H1 (cell line): ENCODE measurements around the gene EML4. TPM values are rescaled to one million over a fixed set of nuclear protein-coding genes. Genes with fewer than 3 reads are reported as not detected.

Experiments used
- CTCF ChIA-PET: fragments of 300-600 bp; sonication (Branson Sonifier 250); formaldehyde crosslinking; loops from one replicate; lab custom pipeline; 2021; ENCODE audit not compliant: partially characterized antibody; lab: Charles Lee
- POLR2A ChIA-PET: fragments of 300-600 bp; sonication (Branson Sonifier 250); formaldehyde crosslinking; loops from one replicate; lab custom pipeline; 2021; ENCODE audit warnings: inconsistent platforms; ENCODE audit not compliant: partially characterized antibody; lab: Charles Lee
- DNase-seq, 2 experiments: peaks; one replicate each; pipeline versions ENCODE4 v3.0.0 to v3.0.0-alpha.2; 2010 to 2022; ENCODE audit warnings: low spot score in 2 of 2, low read depth in 1 of 2, mixed read lengths in 1 of 2
- FAIRE-seq: peaks from 2 replicates; lab custom pipeline; 2011; peaks lifted over from hg19 to GRCh38; lab: Jason Lieb, UNC
- H2AFZ ChIP-seq: 2 replicates; pipeline ENCODE4 v1.8.1; 2012; ENCODE audit warnings: low read length, inconsistent platforms
- H2AK5ac ChIP-seq: 2 replicates; pipeline ENCODE4 v1.6.1; 2013; ENCODE audit warnings: low read depth, low read length
- H2BK120ac ChIP-seq: replicated peaks from 2 replicates; pipeline ENCODE3; 2013; ENCODE audit warnings: low read depth, low read length, inconsistent platforms
- H2BK12ac ChIP-seq: 2 replicates; pipeline ENCODE4 v1.6.1; 2013; ENCODE audit warnings: low read depth, low read length
- H2BK15ac ChIP-seq: 2 replicates; pipeline ENCODE4 v1.6.1; 2013; ENCODE audit warnings: low read length
- H2BK20ac ChIP-seq: 2 replicates; pipeline ENCODE4 v1.6.1; 2013; ENCODE audit warnings: low read length
- H2BK5ac ChIP-seq: 2 replicates; pipeline ENCODE4 v1.6.1; 2013; ENCODE audit warnings: low read depth, low read length
- H3K14ac ChIP-seq: 2 replicates; pipeline ENCODE4 v1.6.1; 2013; ENCODE audit warnings: inconsistent platforms; ENCODE audit not compliant: insufficient read length
- H3K18ac ChIP-seq: 2 replicates; pipeline ENCODE4 v1.6.1; 2013; ENCODE audit warnings: low read length; ENCODE audit errors: extremely low read depth
- H3K23ac ChIP-seq: 2 replicates; pipeline ENCODE4 v1.6.1; 2013; ENCODE audit warnings: inconsistent platforms; ENCODE audit not compliant: insufficient read length
- H3K23me2 ChIP-seq: 2 replicates; pipeline ENCODE4 v1.6.1; 2013; ENCODE audit warnings: low read depth, low read length
- H3K27ac ChIP-seq: 2 replicates; pipeline ENCODE4 v1.6.1; 2011; ENCODE audit warnings: low read depth, low read length, inconsistent platforms
- H3K27me3 ChIP-seq, 4 experiments: replicated peaks in 1 of 4; 1 replicate in 1 of 4; 2 replicates in 3 of 4; pipeline versions ENCODE4 v1.6.1 to v1.8.1; 2011 to 2013; ENCODE audit warnings: low read length in 3 of 4, mild to moderate bottlenecking in 3 of 4, inconsistent platforms in 2 of 4, mixed read lengths in 2 of 4, moderate library complexity in 1 of 4; ENCODE audit not compliant: control insufficient read depth in 3 of 4, insufficient read depth in 3 of 4; ENCODE audit errors: extremely low read depth in 1 of 4
- H3K36me3 ChIP-seq, 4 experiments: 2 replicates each; pipeline versions ENCODE4 v1.6.1 to v1.8.1; 2011 to 2013; ENCODE audit warnings: mild to moderate bottlenecking in 4 of 4, low read length in 3 of 4, moderate library complexity in 2 of 4, control low read depth in 1 of 4, inconsistent platforms in 1 of 4; ENCODE audit not compliant: insufficient read depth in 4 of 4, control insufficient read depth in 2 of 4
- H3K4ac ChIP-seq: replicated peaks from 2 replicates; pipeline ENCODE3; 2013; ENCODE audit warnings: low read length, low read depth, mixed read lengths, inconsistent platforms; ENCODE audit not compliant: insufficient read length
- H3K4me1 ChIP-seq, 4 experiments: replicated peaks in 1 of 4; 1 replicate in 1 of 4; 2 replicates in 3 of 4; pipeline versions ENCODE4 v1.6.1 to v1.8.1; 2011 to 2013; ENCODE audit warnings: low read length in 3 of 4, inconsistent platforms in 2 of 4, mixed read lengths in 1 of 4; ENCODE audit not compliant: insufficient read depth in 4 of 4, control insufficient read depth in 3 of 4
- H3K4me2 ChIP-seq, 2 experiments: 2 replicates each; pipeline versions ENCODE4 v1.6.1 to v1.8.1; 2011 to 2013; ENCODE audit warnings: low read depth in 2 of 2, low read length in 2 of 2, control low read depth in 1 of 2, inconsistent platforms in 1 of 2, mild to moderate bottlenecking in 1 of 2; ENCODE audit not compliant: insufficient read depth in 1 of 2
- H3K4me3 ChIP-seq, 4 experiments: fragments of 200-600, 300-600 bp in 1 of 4; sonication (generic), shearing (Covaris generic), sonication (Bioruptor Twin) in 1 of 4; 2 replicates each; pipeline versions ENCODE4 v1.5.1 to v1.8.1; 2011 to 2016; ENCODE audit warnings: low read length in 4 of 4, low read depth in 3 of 4, control low read depth in 2 of 4, inconsistent platforms in 2 of 4, mild to moderate bottlenecking in 2 of 4, mixed read lengths in 1 of 4, moderate library complexity in 1 of 4; ENCODE audit not compliant: insufficient read depth in 2 of 4; ENCODE audit errors: extremely low read depth in 1 of 4
- H3K56ac ChIP-seq: replicated peaks from 2 replicates; pipeline ENCODE3; 2013; ENCODE audit warnings: low read depth, mild to moderate bottlenecking, mixed read lengths, low read length, inconsistent platforms; ENCODE audit not compliant: insufficient read length
- H3K79me1 ChIP-seq: 2 replicates; pipeline ENCODE4 v1.6.1; 2013; ENCODE audit warnings: low read depth, low read length, control low read depth
- H3K79me2 ChIP-seq, 2 experiments: 2 replicates each; pipeline versions ENCODE4 v1.6.1 to v1.8.1; 2012 to 2013; ENCODE audit warnings: low read length in 2 of 2, mild to moderate bottlenecking in 2 of 2, inconsistent platforms in 1 of 2; ENCODE audit not compliant: insufficient read depth in 2 of 2, control insufficient read depth in 1 of 2
- H3K9ac ChIP-seq, 4 experiments: replicated peaks in 1 of 4; 1 replicate in 1 of 4; 2 replicates in 3 of 4; pipeline versions ENCODE4 v1.6.1 to v1.8.1; 2011 to 2013; ENCODE audit warnings: low read depth in 3 of 4, low read length in 3 of 4, control low read depth in 2 of 4, mild to moderate bottlenecking in 2 of 4, moderate library complexity in 2 of 4, inconsistent platforms in 1 of 4; ENCODE audit errors: extremely low read depth in 1 of 4
- H3K9me3 ChIP-seq, 2 experiments: 2 replicates each; pipeline versions ENCODE4 v1.6.1 to v1.8.1; 2012 to 2013; ENCODE audit warnings: mild to moderate bottlenecking in 2 of 2, moderate library complexity in 2 of 2, control low read depth in 1 of 2, inconsistent platforms in 1 of 2, low read depth in 1 of 2, low read length in 1 of 2, mixed read lengths in 1 of 2; ENCODE audit not compliant: insufficient read depth in 2 of 2
- H4K20me1 ChIP-seq, 2 experiments: replicated peaks in 1 of 2; 2 replicates each; pipeline versions ENCODE3 to v1.8.1; 2011 to 2013; ENCODE audit warnings: inconsistent platforms in 2 of 2, low read length in 2 of 2, mild to moderate bottlenecking in 1 of 2; ENCODE audit not compliant: insufficient read depth in 2 of 2, control insufficient read depth in 1 of 2
- H4K5ac ChIP-seq: 2 replicates; pipeline ENCODE4 v1.6.1; 2013; ENCODE audit warnings: low read length, low read depth, mixed read lengths, inconsistent platforms; ENCODE audit not compliant: insufficient read length
- H4K8ac ChIP-seq: 2 replicates; pipeline ENCODE4 v1.8.0; 2013; ENCODE audit warnings: mild to moderate bottlenecking, moderate library complexity, low read length, inconsistent platforms; ENCODE audit not compliant: insufficient read depth; ENCODE audit errors: extremely low read depth
- H4K91ac ChIP-seq: replicated peaks from 2 replicates; pipeline ENCODE3; 2013; ENCODE audit warnings: low read length, mixed read lengths, inconsistent platforms; ENCODE audit not compliant: insufficient read length
- SP4 ChIP-seq: IDR thresholded peaks from 2 replicates; pipeline ENCODE4 v1.6.1; 2012; ENCODE audit warnings: low read length, inconsistent platforms
- TEAD4 ChIP-seq: IDR thresholded peaks from 2 replicates; pipeline ENCODE4 v1.6.1; 2012; ENCODE audit warnings: low read depth, low read length, inconsistent platforms, mixed read lengths
- YY1 ChIP-seq: IDR thresholded peaks from 2 replicates; pipeline ENCODE4 v1.6.1; 2011; ENCODE audit warnings: low read depth, mild to moderate bottlenecking, low read length
- WGBS, 2 experiments: shearing (Covaris generic) in 1 of 2; methylation state at CpG; one replicate each; pipeline versions ENCODE4 v1.1.6 to v1.1.7; 2013 to 2015; ENCODE audit warnings: low lambda C conversion rate in 2 of 2, mixed read lengths in 2 of 2, inconsistent platforms in 1 of 2, low coverage in 1 of 2, missing lambda C conversion rate in 1 of 2; ENCODE audit not compliant: insufficient replicate concordance in 2 of 2, insufficient coverage in 1 of 2, insufficient read length in 1 of 2; ENCODE audit errors: extremely low coverage in 1 of 2, missing lambda C conversion rate in 1 of 2; 5-methylcytosine and 5-hydroxymethylcytosine counted together
- polyA plus RNA-seq, 7 experiments: library from polyadenylated mRNA; depleted of rRNA in 3 of 7; stranded (reverse) in 5 of 7; unstranded in 2 of 7; fragments of >200 nt in 5 of 7; fragments of 200-250 nt in 2 of 7; gene quantifications; 1 replicate in 5 of 7; 2 replicates in 1 of 7; 4 replicates in 1 of 7; pipeline versions ENCODE4 v1.2.1 to v1.2.3, GENCODE V29; 2011 to 2013; ENCODE audit warnings: missing spikeins in 2 of 7, mixed read lengths in 2 of 7
- total RNA-seq: library from RNA; stranded (reverse); fragmentation: NEBNext Ultra II Directional; extraction: Animal tissue kit (Norgen Biotek cat#: 25700); gene quantifications from 2 replicates; pipeline ENCODE4 v1.2.1, GENCODE V29; 2021

The EML4 gene
- total and polyA plus RNA-seq, 2 of the 8 experiments (the other 6 are each of a cell fraction or from before 2014, with no cell fraction given): 50.1 to 104 TPM

DNA sequence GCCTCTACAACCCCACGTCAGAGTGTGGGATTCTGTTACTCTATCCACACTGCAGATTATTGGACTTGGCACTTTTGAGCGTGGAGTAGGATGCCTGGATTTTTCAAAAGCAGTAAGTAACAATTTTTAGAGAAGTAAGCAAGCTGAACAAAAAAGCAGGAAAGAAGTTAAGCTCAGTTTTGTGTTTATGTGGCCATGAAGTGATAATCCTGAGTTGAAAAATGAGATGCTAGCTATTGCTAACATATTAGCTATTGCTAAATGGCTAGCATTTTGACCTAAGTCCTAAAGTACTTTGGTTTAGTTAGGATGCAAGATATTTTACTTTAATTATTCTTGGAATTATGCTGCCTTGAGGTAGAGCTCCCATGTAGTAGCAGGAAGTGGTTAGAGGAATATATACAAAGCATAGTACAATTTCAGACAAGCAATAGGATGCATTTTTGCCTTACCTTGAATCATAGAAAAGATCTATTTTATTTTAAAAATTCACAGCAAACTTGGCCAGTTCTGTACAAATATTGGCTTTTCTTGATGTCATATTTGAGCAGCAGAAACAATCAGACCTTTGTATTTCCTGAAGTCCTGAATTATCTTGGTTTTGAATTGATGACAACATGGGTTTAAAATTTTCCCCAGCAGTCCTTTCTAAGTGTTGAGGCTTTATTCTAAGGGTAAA lies 117.3 kb downstream of the EML4 start:
- H3K36me3 ChIP-seq: peaks cover 2 to 30% (median 4%) of the 10 kb centered on the region in 4 experiments; a peak in 5 of 8 replicates
- H2BK5ac ChIP-seq: no peak overlapping the region
- no peaks in the 10 kb centered on the region for H3K9me3 ChIP-seq
- H2BK15ac ChIP-seq: no peak overlapping the region
- H3K27me3 ChIP-seq: no peaks in the 10 kb centered on the region
- no peak overlapping the region for H3K4me2 ChIP-seq
- no peak overlapping the region for H3K27ac ChIP-seq
- no peak overlapping the region for H2AFZ ChIP-seq
- H3K23ac ChIP-seq: no peak overlapping the region
- no peaks in the 10 kb centered on the region for H4K20me1 ChIP-seq
- no peak overlapping the region for H3K56ac ChIP-seq
- H4K8ac ChIP-seq: no peak overlapping the region
- no peak overlapping the region for H2BK20ac ChIP-seq
- DNase-seq: no peak
- no peak overlapping the region for H2AK5ac ChIP-seq
- no peak overlapping the region for H4K5ac ChIP-seq
- H3K79me1 ChIP-seq: no peaks in the 10 kb centered on the region
- no peaks in the 10 kb centered on the region for H3K79me2 ChIP-seq
- H2BK120ac ChIP-seq: no peak overlapping the region
- no peak overlapping the region for H3K9ac ChIP-seq
- H4K91ac ChIP-seq: no peak overlapping the region
- H3K4me1 ChIP-seq: no peaks in the 10 kb centered on the region
- no peak overlapping the region for H3K18ac ChIP-seq
- FAIRE-seq: no peak
- H3K23me2 ChIP-seq: no peaks in the 10 kb centered on the region
- no peak overlapping the region for H3K4ac ChIP-seq
- POLR2A ChIA-PET: no interaction called here
- CTCF ChIA-PET: interaction anchor here (1.5 kb wide), 1 partner anchor 11 kb away, joined by 3 read pairs; no protein-coding TSS in a partner anchor
- no peak overlapping the region for H2BK12ac ChIP-seq
- H3K14ac ChIP-seq: no peak overlapping the region
- no peak overlapping the region for H3K4me3 ChIP-seq
- 96% methylated on average over 2 of the region's 2 CpGs; no CpG with 5 or more reads in 1 of the 2 experiments for WGBS, 2 experiments
- TF ChIP-seq YY1: no peak
- no peak for TF ChIP-seq TEAD4
- TF ChIP-seq SP4: no peak
